Measurements from ENCODE around the gene LRRC8E.

DNA sequence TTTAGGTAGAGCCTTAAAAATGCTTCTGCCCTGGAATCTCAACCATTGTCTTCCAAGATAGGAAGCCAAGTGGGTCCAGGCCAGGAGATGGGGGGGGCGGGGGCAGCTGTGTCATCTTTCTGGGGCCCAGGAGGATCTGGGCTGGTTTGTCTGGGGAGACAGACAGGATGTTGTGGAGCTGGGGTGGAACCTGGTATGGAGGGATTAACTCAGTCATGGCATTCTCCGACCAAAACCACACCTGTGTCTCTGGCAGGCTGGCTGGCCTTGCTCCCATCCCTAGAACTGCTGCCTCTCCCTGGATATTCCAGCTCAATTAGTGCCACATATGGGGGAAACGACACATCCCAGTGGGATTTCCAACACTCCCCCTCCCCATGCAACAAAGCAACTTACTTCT is 12.6 kb downstream of the LRRC8E start:
- no peak for TF ChIP-seq GATA2 (IDR thresholded peaks at IDR 0.05; ENCODE audit: low read depth, low read length)
- no peak for TF ChIP-seq GATA3 (IDR thresholded peaks at IDR 0.05; ENCODE audit: low read depth, low read length)
